ENCODE measurements around the gene CSN3. TPM values are rescaled to one million over a fixed set of nuclear protein-coding genes. Genes with fewer than 3 reads are reported as not detected.

CSN3 gene
- total RNA-seq, 1 donor from 2014 or later: not detected

DNA sequence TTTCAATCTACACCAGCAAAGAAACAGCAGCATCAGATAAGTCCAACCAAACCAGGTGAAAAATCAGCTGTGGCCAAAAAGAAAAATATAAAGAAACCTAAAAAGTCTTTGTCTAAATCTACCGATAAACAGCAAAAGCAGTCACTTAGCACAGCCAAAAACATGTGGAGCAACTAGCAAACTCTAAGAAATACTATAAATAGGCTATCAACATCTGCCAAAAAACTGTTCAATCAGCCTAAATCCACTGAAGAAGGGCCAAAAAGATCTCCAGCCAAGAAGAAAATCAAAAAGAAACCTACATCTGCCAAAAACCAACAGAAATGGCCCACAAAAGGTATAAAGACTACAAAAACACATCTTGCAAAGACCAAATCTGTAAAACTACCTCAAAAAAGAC lies 55.7 kb downstream of the CSN3 start:
- no peak overlapping the region for H3K27ac Mint-ChIP-seq (ENCODE audit: unreplicated experiment)
- TF ChIP-seq, protein P1, sequence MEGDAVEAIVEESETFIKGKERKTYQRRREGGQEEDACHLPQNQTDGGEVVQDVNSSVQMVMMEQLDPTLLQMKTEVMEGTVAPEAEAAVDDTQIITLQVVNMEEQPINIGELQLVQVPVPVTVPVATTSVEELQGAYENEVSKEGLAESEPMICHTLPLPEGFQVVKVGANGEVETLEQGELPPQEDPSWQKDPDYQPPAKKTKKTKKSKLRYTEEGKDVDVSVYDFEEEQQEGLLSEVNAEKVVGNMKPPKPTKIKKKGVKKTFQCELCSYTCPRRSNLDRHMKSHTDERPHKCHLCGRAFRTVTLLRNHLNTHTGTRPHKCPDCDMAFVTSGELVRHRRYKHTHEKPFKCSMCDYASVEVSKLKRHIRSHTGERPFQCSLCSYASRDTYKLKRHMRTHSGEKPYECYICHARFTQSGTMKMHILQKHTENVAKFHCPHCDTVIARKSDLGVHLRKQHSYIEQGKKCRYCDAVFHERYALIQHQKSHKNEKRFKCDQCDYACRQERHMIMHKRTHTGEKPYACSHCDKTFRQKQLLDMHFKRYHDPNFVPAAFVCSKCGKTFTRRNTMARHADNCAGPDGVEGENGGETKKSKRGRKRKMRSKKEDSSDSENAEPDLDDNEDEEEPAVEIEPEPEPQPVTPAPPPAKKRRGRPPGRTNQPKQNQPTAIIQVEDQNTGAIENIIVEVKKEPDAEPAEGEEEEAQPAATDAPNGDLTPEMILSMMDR (IDR thresholded peaks at IDR 0.05): no peak
- peaks cover 2% of the 10 kb centered on the region for H3K27me3 Mint-ChIP-seq (ENCODE audit: low read depth)

DNA sequence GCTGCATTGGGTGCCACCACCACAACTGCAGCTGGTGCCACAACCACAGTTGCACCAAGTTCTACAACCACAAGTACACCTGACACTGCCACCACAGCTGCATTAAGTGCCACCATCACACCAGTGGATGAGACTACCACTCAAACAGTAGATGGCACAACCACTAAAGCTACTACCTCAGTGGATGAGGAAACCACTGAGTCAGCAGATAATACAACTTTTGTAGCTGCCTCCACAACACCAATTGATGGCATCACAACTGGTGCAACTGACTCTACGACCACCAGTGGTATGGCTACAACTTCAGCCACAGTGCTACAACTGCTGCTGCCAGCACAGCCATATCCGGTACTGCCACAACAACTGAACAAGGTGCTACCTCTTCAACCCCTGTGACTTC lies 57.2 kb downstream of the CSN3 start:
- no peak overlapping the region for H3K4me3 Mint-ChIP-seq (ENCODE audit: unreplicated experiment)
- H3K27ac Mint-ChIP-seq (ENCODE audit: unreplicated experiment): no peak overlapping the region
- TF ChIP-seq, protein P1 (IDR thresholded peaks at IDR 0.05): no peak
- H3K9me3 Mint-ChIP-seq (ENCODE audit: low read depth): no peaks in the 10 kb centered on the region
- H3K36me3 Mint-ChIP-seq (ENCODE audit: low read depth): no peaks in the 10 kb centered on the region
- H3K4me1 Mint-ChIP-seq (ENCODE audit: low read depth): no peaks in the 10 kb centered on the region
- H3K27me3 Mint-ChIP-seq (ENCODE audit: low read depth): no peaks in the 10 kb centered on the region
- DNase-seq (ENCODE audit: low spot score): no peak

More for the DNA sequence above, 55.7 kb downstream of the CSN3 start:
- DNase-seq (ENCODE audit: low spot score): no peak
- Mint-ChIP-seq H3K9me3 (ENCODE audit: low read depth) (no peaks in the 10 kb centered on the region), H3K4me3 (ENCODE audit: unreplicated experiment) (no peak overlapping the region), H3K36me3 (ENCODE audit: low read depth) (no peaks in the 10 kb centered on the region), H3K4me1 (ENCODE audit: low read depth) (no peaks in the 10 kb centered on the region)

DNA sequence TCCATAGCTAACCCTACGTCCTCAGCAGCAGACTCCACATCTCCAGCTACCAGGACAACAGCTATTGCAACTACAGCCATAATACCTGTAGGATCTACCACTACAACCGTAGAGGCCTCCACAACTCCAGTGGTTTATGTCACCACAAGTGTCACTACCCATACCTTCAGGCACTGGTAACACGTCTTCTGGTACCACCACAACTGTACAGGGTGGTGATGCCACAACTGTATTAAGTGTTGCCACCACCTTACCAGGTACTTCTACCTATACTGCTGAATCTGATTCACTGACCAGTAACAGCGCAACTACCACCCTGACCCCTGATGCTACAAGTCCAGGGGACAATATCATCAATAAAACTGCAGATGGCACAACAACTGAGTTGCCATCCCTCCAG lies 57.8 kb downstream of the CSN3 start:
- no peaks in the 10 kb centered on the region for H3K36me3 Mint-ChIP-seq (ENCODE audit: low read depth)
- TF ChIP-seq, protein P1 (IDR thresholded peaks at IDR 0.05): no peak
- H3K4me1 Mint-ChIP-seq (ENCODE audit: low read depth): no peaks in the 10 kb centered on the region
- no peaks in the 10 kb centered on the region for H3K27me3 Mint-ChIP-seq (ENCODE audit: low read depth)
- H3K27ac Mint-ChIP-seq (ENCODE audit: unreplicated experiment): no peak overlapping the region
- DNase-seq (ENCODE audit: low spot score): no peak
- no peak overlapping the region for H3K4me3 Mint-ChIP-seq (ENCODE audit: unreplicated experiment)
- H3K9me3 Mint-ChIP-seq (ENCODE audit: low read depth): no peaks in the 10 kb centered on the region

Other genes starting within 250 kb of the CSN3 start
- not detected in 3 replicates for gene STATH, start 246.6 kb upstream of the CSN3 start, total RNA-seq
- not detected in 3 replicates for gene HTN3, start 214.1 kb upstream of the CSN3 start, total RNA-seq
- not detected in 3 replicates for gene HTN1, start 192.2 kb upstream of the CSN3 start, total RNA-seq
- not detected in 3 replicates for gene PRR27, start 88.4 kb upstream of the CSN3 start, total RNA-seq
- gene ODAM, start 46.9 kb upstream of the CSN3 start, total RNA-seq: not detected in 3 replicates
- gene FDCSP, start 16.5 kb upstream of the CSN3 start, total RNA-seq: not detected in 3 replicates
- gene CABS1, start 92.4 kb downstream of the CSN3 start, total RNA-seq: not detected in 3 replicates
- not detected in 3 replicates for gene SMR3A, start 118.2 kb downstream of the CSN3 start, total RNA-seq
- gene SMR3B, start 140.5 kb downstream of the CSN3 start, total RNA-seq: not detected in 3 replicates
- not detected in 3 replicates for gene OPRPN, start 155.3 kb downstream of the CSN3 start, total RNA-seq
- not detected in 3 replicates for gene MUC7, start 229.6 kb downstream of the CSN3 start, total RNA-seq

All from chondrocyte (in vitro differentiated cells).